Measurements from ENCODE around the gene OAT. TPM values are rescaled to one million over a fixed set of nuclear protein-coding genes. Genes with fewer than 3 reads are reported as not detected.

The OAT gene
- total RNA-seq, 1 experiment from 2014 or later, result 99.4 TPM

GRCh38 chr10:124350806-124351205 lies 67.9 kb downstream of the OAT start:
- Histone ChIP-seq H3K9me3 (replicated peaks) (no peaks in the 10 kb centered on the region), H3K36me3 (no peaks in the 10 kb centered on the region), H3K27ac (no peak overlapping the region), H3K27me3 (no peaks in the 10 kb centered on the region), H3K4me1 (no peaks in the 10 kb centered on the region), H3K4me3 (no peak overlapping the region)
- DNase-seq, result no peak

GRCh38 chr10:124349996-124350280 lies 68.8 kb downstream of the OAT start:
- Histone ChIP-seq H3K4me1 (no peaks in the 10 kb centered on the region), H3K36me3 (no peaks in the 10 kb centered on the region), H3K4me3 (no peak overlapping the region), H3K27me3 (no peaks in the 10 kb centered on the region), H3K9me3 (replicated peaks) (no peaks in the 10 kb centered on the region), H3K27ac (no peak overlapping the region)
- DNase-seq, result no peak

GRCh38 chr10:124349231-124349995 lies 69.3 kb downstream of the OAT start:
- no peaks in the 10 kb centered on the region for H3K9me3 ChIP-seq (replicated peaks)
- no peak for DNase-seq
- no peaks in the 10 kb centered on the region for H3K27me3 ChIP-seq
- H3K4me3 ChIP-seq, result no peak overlapping the region
- no peaks in the 10 kb centered on the region for H3K4me1 ChIP-seq
- H3K27ac ChIP-seq, result no peak overlapping the region
- no peaks in the 10 kb centered on the region for H3K36me3 ChIP-seq

- no peak overlapping the region for H3K4me3 ChIP-seq
- no peak overlapping the region for H3K27ac ChIP-seq
- DNase-seq, result no peak
- no peaks in the 10 kb centered on the region for H3K36me3 ChIP-seq
- no peaks in the 10 kb centered on the region for H3K9me3 ChIP-seq (replicated peaks)
- H3K27me3 ChIP-seq, result no peaks in the 10 kb centered on the region
- H3K4me1 ChIP-seq, result no peaks in the 10 kb centered on the region
Observed at GRCh38 chr10:124348801-124349200, 69.9 kb downstream of the OAT start.

- Histone ChIP-seq H3K27ac (no peak overlapping the region), H3K27me3 (no peaks in the 10 kb centered on the region), H3K9me3 (replicated peaks) (no peaks in the 10 kb centered on the region), H3K4me1 (no peaks in the 10 kb centered on the region), H3K36me3 (no peaks in the 10 kb centered on the region), H3K4me3 (no peak overlapping the region)
- DNase-seq, result no peak
Observed at GRCh38 chr10:124347956-124348355, 70.8 kb downstream of the OAT start.

Other genes with a start within 250 kb of the OAT start
- 0.24 and 0.56 TPM in 2 replicates for gene NKX1-2, start 31.1 kb upstream of the OAT start, total RNA-seq (2014; rRNA removed; shearing (Covaris generic))
- 2.6 and 2.9 TPM in 2 replicates for gene LHPP, start 42.9 kb upstream of the OAT start, total RNA-seq (2014; rRNA removed; shearing (Covaris generic))